T-helper 2 cell treated with Interferon-gamma antibody and Interleukin-4, amounts not matched to agents 5 μg/mL and 100 μg/mL, for 36 hours (primary cell): ENCODE measurements around the gene PVALB.
A peak's percentile ranks its signal among the peaks of the same experiment; 100 is the strongest.

Experiments used
- DNase-seq: peaks from one replicate; pipeline ENCODE4 v3.0.0; 2021; ENCODE audit warnings: low spot score
- H3K27ac Mint-ChIP-seq: one replicate; pipeline ENCODE4 v1.8.0; 2021; ENCODE audit warnings: mild to moderate bottlenecking, mixed read lengths
- H3K27me3 Mint-ChIP-seq: one replicate; pipeline ENCODE4 v1.8.0; 2021; ENCODE audit warnings: low read depth, mixed read lengths
- H3K36me3 Mint-ChIP-seq: one replicate; pipeline ENCODE4 v1.8.0; 2021; ENCODE audit warnings: low read depth, mixed read lengths
- H3K4me1 Mint-ChIP-seq: one replicate; pipeline ENCODE4 v1.8.0; 2021; ENCODE audit warnings: low read depth, mixed read lengths
- H3K4me3 Mint-ChIP-seq: one replicate; pipeline ENCODE4 v1.8.0; 2022; ENCODE audit warnings: mild to moderate bottlenecking, moderate library complexity, mixed read lengths
- H3K9me3 Mint-ChIP-seq: one replicate; pipeline ENCODE4 v1.8.0; 2021; ENCODE audit warnings: mixed read lengths

Gene PVALB

GRCh38 chr22:36814801-36815200, 2.0 kb downstream of the PVALB start:
- H3K27me3 Mint-ChIP-seq = peaks cover 65% of the 10 kb centered on the region
- H3K27ac Mint-ChIP-seq = no peak overlapping the region
- no peak overlapping the region for H3K4me3 Mint-ChIP-seq
- peaks cover 1% of the 10 kb centered on the region for H3K36me3 Mint-ChIP-seq
- no peaks in the 10 kb centered on the region for H3K9me3 Mint-ChIP-seq
- H3K4me1 Mint-ChIP-seq = peaks cover 1% of the 10 kb centered on the region
- DNase-seq = no peak

DNA sequence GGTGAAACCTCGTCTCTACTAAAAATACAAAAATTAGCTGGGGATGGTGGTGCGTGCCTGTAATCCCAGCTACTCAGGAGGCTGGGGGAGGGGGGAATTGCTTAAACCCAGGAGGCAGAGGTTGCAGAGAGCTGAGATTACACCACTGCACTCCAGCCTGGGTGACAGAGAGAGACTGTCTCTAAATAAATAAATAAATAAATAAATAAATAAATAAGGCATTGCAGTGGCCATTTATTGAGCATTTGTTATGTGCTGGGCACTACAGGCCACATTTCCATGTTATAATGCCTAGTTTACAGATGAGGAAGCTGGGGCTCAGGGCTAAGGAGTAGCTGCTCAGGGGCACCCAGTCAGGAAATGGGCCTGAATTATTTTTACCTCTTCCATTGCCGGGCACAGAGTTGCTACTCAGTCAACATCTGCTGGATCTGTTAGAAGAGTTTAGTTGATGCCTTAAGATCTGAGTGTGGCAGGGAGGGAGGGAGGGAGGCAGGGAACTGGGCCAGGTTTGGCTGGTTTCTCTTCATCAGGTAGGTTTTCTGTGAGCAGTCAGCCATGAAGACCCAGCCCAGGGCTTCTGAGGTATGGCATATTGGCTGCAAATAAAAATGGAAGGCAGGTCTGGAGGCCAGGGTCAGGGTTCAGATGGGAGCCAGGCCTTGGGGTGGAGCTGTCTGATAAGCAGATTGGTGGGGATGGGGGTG, 5.6 kb downstream of the PVALB start:
- H3K27ac Mint-ChIP-seq = no peak overlapping the region
- DNase-seq = no peak
- H3K27me3 Mint-ChIP-seq = peaks cover 38% of the 10 kb centered on the region
- no peaks in the 10 kb centered on the region for H3K36me3 Mint-ChIP-seq
- H3K4me1 Mint-ChIP-seq = peaks cover 6% of the 10 kb centered on the region
- no peak overlapping the region for H3K4me3 Mint-ChIP-seq
- no peaks in the 10 kb centered on the region for H3K9me3 Mint-ChIP-seq

DNA sequence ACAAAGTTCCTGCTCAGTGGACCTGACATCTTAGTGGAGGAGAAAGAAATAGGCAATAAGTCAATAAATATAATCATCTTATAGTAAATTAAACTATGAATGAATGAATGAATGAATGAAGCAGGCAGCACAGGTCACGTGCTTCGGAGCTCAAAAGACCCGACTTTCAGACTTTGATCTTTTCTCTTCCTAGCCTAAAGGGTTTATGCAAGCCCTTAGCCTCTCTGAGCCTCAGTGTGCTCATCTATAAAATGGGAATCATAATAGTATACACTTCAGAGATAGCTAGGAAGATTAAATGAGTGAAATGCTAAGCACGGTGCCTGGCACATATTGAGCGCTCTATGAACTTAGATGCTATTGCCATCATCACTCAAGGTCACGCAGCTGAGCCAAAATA, 7.5 kb downstream of the PVALB start:
- Mint-ChIP-seq H3K27ac (no peak overlapping the region), H3K4me1 (peaks cover 5% of the 10 kb centered on the region), H3K4me3 (no peak overlapping the region), H3K36me3 (no peaks in the 10 kb centered on the region), H3K27me3 (peaks cover 20% of the 10 kb centered on the region), H3K9me3 (no peaks in the 10 kb centered on the region)
- no peak for DNase-seq

DNA sequence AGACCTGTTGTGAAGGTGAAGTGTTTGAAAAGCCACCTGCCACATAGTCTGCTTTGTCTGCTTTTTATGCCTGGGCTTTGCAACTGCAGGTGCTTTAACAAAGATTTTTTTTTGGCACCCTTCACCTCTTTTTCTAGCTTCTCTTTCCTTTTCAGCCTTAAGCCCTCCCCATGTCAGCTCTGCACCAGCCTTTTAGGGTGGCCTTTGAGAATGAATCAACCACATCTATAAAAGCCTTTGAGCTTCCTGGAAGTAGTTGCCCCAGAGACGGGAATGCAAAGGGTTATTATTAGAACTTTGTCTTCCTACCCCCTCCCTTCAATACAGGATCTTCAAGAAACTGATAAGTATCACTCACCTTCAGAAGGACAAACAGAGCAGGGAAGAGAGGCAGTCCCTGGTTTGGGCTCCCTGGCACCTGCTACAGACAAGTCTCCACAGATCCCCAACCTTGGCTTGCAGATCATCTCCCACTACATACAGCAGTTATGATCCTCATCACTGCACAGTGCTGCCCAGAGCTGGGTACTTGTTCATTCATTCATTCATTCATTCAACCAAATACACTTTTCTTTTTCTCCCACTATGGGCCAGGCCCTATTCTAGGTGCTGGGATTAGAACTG, 8.0 kb downstream of the PVALB start:
- H3K27me3 Mint-ChIP-seq = peaks cover 15% of the 10 kb centered on the region
- no peak for DNase-seq
- H3K27ac Mint-ChIP-seq = no peak overlapping the region
- no peaks in the 10 kb centered on the region for H3K9me3 Mint-ChIP-seq
- H3K36me3 Mint-ChIP-seq = no peaks in the 10 kb centered on the region
- H3K4me3 Mint-ChIP-seq = no peak overlapping the region
- peaks cover 5% of the 10 kb centered on the region for H3K4me1 Mint-ChIP-seq

GRCh38 chr22:36807627-36808026, 9.2 kb downstream of the PVALB start:
- DNase-seq = no peak
- H3K27ac Mint-ChIP-seq = no peak overlapping the region
- H3K27me3 Mint-ChIP-seq = peaks cover 6% of the 10 kb centered on the region
- no peaks in the 10 kb centered on the region for H3K36me3 Mint-ChIP-seq
- peaks cover 5% of the 10 kb centered on the region for H3K4me1 Mint-ChIP-seq
- H3K9me3 Mint-ChIP-seq = no peaks in the 10 kb centered on the region
- H3K4me3 Mint-ChIP-seq = no peak overlapping the region

DNA sequence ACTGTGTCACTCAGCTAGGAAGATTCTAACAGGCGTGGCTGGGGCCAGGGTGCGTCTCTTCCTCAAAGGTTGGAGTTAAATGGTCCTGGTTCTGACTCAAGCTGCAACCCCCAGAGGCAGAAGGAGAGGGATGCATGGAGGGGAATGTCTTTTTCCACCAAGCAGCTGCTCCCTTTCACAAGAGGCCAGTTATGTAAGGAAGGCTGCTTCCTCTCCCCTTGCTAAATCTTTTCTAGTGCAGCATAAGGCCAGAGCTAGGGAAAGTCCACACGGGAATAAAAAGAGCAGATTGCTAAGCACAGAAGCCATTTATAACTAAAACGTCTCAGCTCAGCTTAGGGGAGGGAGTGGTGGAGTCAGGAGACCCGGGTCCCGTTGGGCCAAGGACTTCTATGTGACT, 10.0 kb downstream of the PVALB start:
- no peaks in the 10 kb centered on the region for H3K9me3 Mint-ChIP-seq
- peaks cover 3% of the 10 kb centered on the region for H3K27me3 Mint-ChIP-seq
- no peaks in the 10 kb centered on the region for H3K36me3 Mint-ChIP-seq
- H3K4me3 Mint-ChIP-seq = no peak overlapping the region
- H3K4me1 Mint-ChIP-seq = peaks cover 5% of the 10 kb centered on the region
- DNase-seq = no peak
- H3K27ac Mint-ChIP-seq = no peak overlapping the region

DNA sequence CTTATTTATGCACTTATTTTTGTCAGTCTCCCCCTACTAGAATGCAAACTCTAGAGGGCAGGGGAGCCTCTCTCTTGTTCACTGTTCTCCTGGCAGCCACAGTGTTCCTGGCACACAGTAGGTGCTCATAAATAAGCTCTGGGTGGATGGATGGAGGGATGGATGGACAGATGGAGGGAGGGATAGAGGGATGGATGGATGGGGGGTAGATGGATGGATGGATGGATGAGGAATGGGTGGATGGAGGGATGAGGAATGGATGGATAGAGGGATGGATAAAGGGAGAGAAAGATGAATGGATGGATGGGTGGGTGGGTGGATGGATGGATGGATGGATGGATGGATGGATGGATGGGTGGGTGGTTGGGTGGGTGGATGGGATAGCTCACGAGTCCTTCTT, 13.5 kb downstream of the PVALB start:
- Mint-ChIP-seq H3K4me1 (peaks cover 2% of the 10 kb centered on the region), H3K4me3 (no peak overlapping the region), H3K27me3 (peaks cover 2% of the 10 kb centered on the region), H3K27ac (no peak overlapping the region), H3K9me3 (no peaks in the 10 kb centered on the region), H3K36me3 (no peaks in the 10 kb centered on the region)
- no peak for DNase-seq

GRCh38 chr22:36798674-36799066, 18.2 kb downstream of the PVALB start:
- no peaks in the 10 kb centered on the region for H3K36me3 Mint-ChIP-seq
- no peaks in the 10 kb centered on the region for H3K4me1 Mint-ChIP-seq
- no peaks in the 10 kb centered on the region for H3K27me3 Mint-ChIP-seq
- DNase-seq = no peak
- H3K4me3 Mint-ChIP-seq = no peak overlapping the region
- no peaks in the 10 kb centered on the region for H3K9me3 Mint-ChIP-seq
- no peak overlapping the region for H3K27ac Mint-ChIP-seq

- Mint-ChIP-seq H3K4me1 (no peaks in the 10 kb centered on the region), H3K36me3 (no peaks in the 10 kb centered on the region), H3K4me3 (no peak overlapping the region), H3K9me3 (no peaks in the 10 kb centered on the region), H3K27me3 (no peaks in the 10 kb centered on the region), H3K27ac (no peak overlapping the region)
- no peak for DNase-seq
Observed at GRCh38 chr22:36797911-36798673, 18.7 kb downstream of the PVALB start.

DNA sequence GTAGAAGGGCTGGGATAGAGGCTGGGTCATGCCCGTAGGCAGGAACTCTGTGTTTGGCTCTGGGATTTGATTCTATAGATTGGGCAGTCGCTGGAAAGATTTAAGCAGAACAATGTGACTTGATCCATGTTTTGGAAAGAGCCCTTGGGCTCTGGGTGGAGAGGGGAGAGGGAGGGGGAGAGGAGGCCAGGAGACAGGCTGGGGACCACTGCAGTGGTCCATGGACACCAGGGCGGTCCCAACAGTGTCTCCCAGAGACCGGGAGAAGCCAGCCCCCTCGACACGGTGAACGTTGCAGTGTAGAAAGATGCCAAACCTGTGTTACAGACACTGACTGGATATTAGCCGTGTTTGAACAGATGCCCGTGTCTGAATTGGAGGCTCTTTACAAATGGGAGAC, 19.5 kb downstream of the PVALB start:
- Mint-ChIP-seq H3K4me1 (no peaks in the 10 kb centered on the region), H3K27me3 (no peaks in the 10 kb centered on the region), H3K9me3 (no peaks in the 10 kb centered on the region), H3K36me3 (no peaks in the 10 kb centered on the region), H3K27ac (no peak overlapping the region), H3K4me3 (no peak overlapping the region)
- DNase-seq = no peak

DNA sequence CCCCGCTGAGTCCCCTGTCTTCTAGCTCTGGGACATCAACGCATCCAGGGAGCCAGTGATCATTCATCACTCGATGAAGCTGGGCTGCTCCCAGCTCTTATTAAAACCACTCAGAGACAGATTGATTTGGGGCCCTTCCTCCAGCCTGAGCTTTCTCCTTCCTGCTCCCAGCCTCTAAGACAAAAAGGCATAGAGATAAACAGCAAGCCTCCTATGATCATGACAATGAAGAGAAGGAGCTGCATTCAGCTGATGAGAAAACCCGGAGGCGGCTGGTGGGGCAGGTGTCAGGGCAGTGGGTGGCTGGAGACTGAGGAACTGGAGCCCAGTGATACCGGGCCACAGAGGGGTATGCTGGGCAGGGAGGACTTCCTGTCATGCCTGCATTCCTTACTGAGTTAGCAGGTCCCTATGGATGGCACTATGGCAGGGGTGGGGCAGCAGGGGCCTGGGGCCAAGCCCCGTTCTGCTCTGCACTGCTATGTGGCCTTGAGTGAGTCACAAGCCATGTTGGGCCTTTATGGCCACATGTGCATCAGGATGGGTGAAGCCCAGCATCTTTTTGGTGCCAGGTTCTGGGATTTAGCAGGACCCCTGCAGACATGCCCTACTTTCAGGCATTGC, 20.2 kb downstream of the PVALB start:
- no peak for DNase-seq
- no peak overlapping the region for H3K4me3 Mint-ChIP-seq
- no peaks in the 10 kb centered on the region for H3K36me3 Mint-ChIP-seq
- no peak overlapping the region for H3K27ac Mint-ChIP-seq
- no peaks in the 10 kb centered on the region for H3K9me3 Mint-ChIP-seq
- no peaks in the 10 kb centered on the region for H3K4me1 Mint-ChIP-seq
- no peaks in the 10 kb centered on the region for H3K27me3 Mint-ChIP-seq

- Mint-ChIP-seq H3K36me3 (no peaks in the 10 kb centered on the region), H3K27ac (no peak overlapping the region), H3K9me3 (no peaks in the 10 kb centered on the region), H3K27me3 (no peaks in the 10 kb centered on the region), H3K4me1 (peaks cover 1% of the 10 kb centered on the region), H3K4me3 (no peak overlapping the region)
- no peak for DNase-seq
Observed at GRCh38 chr22:36795633-36796032, 21.2 kb downstream of the PVALB start.

DNA sequence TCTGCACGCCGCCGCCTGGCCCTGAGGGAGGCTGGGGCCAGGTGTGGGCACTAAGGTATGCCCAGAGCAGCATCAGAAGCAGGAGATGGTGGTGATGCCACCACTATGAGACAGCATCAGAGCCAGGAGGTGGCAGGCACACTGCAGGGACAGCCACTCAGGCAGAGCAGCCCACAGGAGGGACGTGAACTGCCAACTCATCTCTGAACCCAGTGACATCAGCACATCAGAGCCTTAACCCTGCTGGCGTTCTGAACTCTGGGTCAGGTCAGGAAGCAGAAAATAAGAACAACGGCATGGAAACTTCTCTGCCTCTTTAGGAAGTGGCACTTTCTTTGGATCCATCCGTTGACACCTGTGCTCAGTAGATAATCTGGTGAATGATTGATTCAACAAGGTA, 26.2 kb downstream of the PVALB start:
- Mint-ChIP-seq H3K27ac (no peak overlapping the region), H3K9me3 (no peaks in the 10 kb centered on the region), H3K4me3 (no peak overlapping the region), H3K36me3 (no peaks in the 10 kb centered on the region), H3K4me1 (peaks cover 2% of the 10 kb centered on the region), H3K27me3 (no peaks in the 10 kb centered on the region)
- DNase-seq = peak; percentile 47
